K562 (cell line): ENCODE measurements around the gene MED13L. TPM values are rescaled to one million over a fixed set of nuclear protein-coding genes. Genes with fewer than 3 reads are reported as not detected.

Source experiments
- ATAC-seq: fragments of 200-7000 bp; cut with Tn5 transposase; 3 replicates; pipeline ENCODE4 v1.9.1; 2020; ENCODE audit warnings: moderate library complexity
- BruUV-seq: library from RNA; stranded (reverse); fragments of 400-500 nt; replicated peaks from 2 replicates; lab custom pipeline; 2021; lab: Mats Ljungman, UMichigan
- CTCF ChIA-PET: fragments of 300-600 bp; formaldehyde crosslinking; extraction: SDS; loops from one replicate; lab custom pipeline; 2021; ENCODE audit warnings: low intra/inter-chr PET ratio; lab: Yijun Ruan, JAX
- POLR2A ChIA-PET: fragments of 300-600, 350-650 bp; sonication (Branson Sonifier 250); formaldehyde crosslinking; extraction: SDS; loops from one replicate; lab custom pipeline; 2021; ENCODE audit warnings: antibody characterized with exemption, inconsistent platforms; lab: Yijun Ruan, JAX
- DNase-seq, 4 experiments: peaks; one replicate each; pipeline versions ENCODE4 v3.0.0 to v3.0.0-alpha.2; 2011 to 2018; ENCODE audit warnings: low spot score in 3 of 4, mixed read lengths in 3 of 4; ENCODE audit errors: extremely low read depth in 1 of 4
- FAIRE-seq: peaks from 2 replicates; lab custom pipeline; 2011; peaks lifted over from hg19 to GRCh38; lab: Jason Lieb, UNC
- H2AFZ ChIP-seq: 2 replicates; pipeline ENCODE4 v1.6.0; 2011; ENCODE audit warnings: low read depth, low read length, control low read depth, inconsistent platforms
- H3K27ac ChIP-seq: fragments of 200-600 bp; 3 replicates; pipeline ENCODE4 v1.8.0; 2011; ENCODE audit warnings: low read depth, mild to moderate bottlenecking, control low read depth, inconsistent platforms, low read length, moderate library complexity, mixed read lengths; ENCODE audit errors: extremely low read depth
- H3K27me3 ChIP-seq, 2 experiments: fragments of 300-600 bp in 1 of 2; 2 replicates in 1 of 2; 3 replicates in 1 of 2; pipeline versions ENCODE4 v1.6.0 to v1.8.0; 2011; ENCODE audit warnings: inconsistent platforms in 2 of 2, low read length in 2 of 2, mild to moderate bottlenecking in 1 of 2, mixed read lengths in 1 of 2, moderate library complexity in 1 of 2; ENCODE audit not compliant: control insufficient read depth in 2 of 2, insufficient read depth in 2 of 2
- H3K36me3 ChIP-seq: fragments of 300-600 bp; 3 replicates; pipeline ENCODE4 v1.8.0; 2011; ENCODE audit warnings: mild to moderate bottlenecking, low read length, inconsistent platforms; ENCODE audit not compliant: control insufficient read depth, insufficient read depth
- H3K4me1 ChIP-seq, 2 experiments: fragments of 200-600 bp in 1 of 2; replicated peaks in 1 of 2; 2 replicates in 1 of 2; 3 replicates in 1 of 2; pipeline versions ENCODE4 v1.5.1 to v1.8.0; 2011; ENCODE audit warnings: inconsistent platforms in 2 of 2, low read length in 2 of 2, mild to moderate bottlenecking in 1 of 2, mixed read lengths in 1 of 2, moderate library complexity in 1 of 2; ENCODE audit not compliant: control insufficient read depth in 2 of 2, insufficient read depth in 2 of 2
- H3K4me2 ChIP-seq: 2 replicates; pipeline ENCODE4 v1.6.1; 2011; ENCODE audit warnings: low read length, control low read depth, inconsistent platforms, mixed read lengths; ENCODE audit not compliant: insufficient read depth
- H3K4me3 ChIP-seq: fragments of 200-600 bp; sonication (generic), shearing (Covaris generic); 2 replicates; pipeline ENCODE4 v1.5.1; 2016; ENCODE audit warnings: control low read depth, inconsistent platforms
- H3K79me2 ChIP-seq: fragments of 200-600 bp; 3 replicates; pipeline ENCODE4 v1.8.0; 2011; ENCODE audit warnings: low read length, inconsistent platforms; ENCODE audit not compliant: control insufficient read depth, insufficient read depth
- H3K9ac ChIP-seq, 2 experiments: 2 replicates each; pipeline versions ENCODE4 v1.6.0 to v1.6.1; 2011; ENCODE audit warnings: low read depth in 2 of 2, low read length in 2 of 2, control low read depth in 1 of 2, inconsistent platforms in 1 of 2, mild to moderate bottlenecking in 1 of 2, mixed read lengths in 1 of 2; ENCODE audit not compliant: insufficient read depth in 1 of 2
- H3K9me1 ChIP-seq: one replicate; pipeline ENCODE4 v1.6.0; 2011; ENCODE audit warnings: inconsistent platforms, mild to moderate bottlenecking, low read length, moderate library complexity; ENCODE audit not compliant: control insufficient read depth, insufficient read depth
- H3K9me3 ChIP-seq: replicated peaks from 2 replicates; pipeline ENCODE4 v1.5.1; 2011; ENCODE audit warnings: low read depth, low read length, inconsistent platforms; ENCODE audit not compliant: control insufficient read depth, insufficient read depth
- H4K20me1 ChIP-seq: replicated peaks from 2 replicates; pipeline ENCODE4 v1.6.1; 2011; ENCODE audit warnings: low read length, inconsistent platforms, mixed read lengths; ENCODE audit not compliant: control insufficient read depth, insufficient read depth
- BRD4 ChIP-seq: fragments of 200-600 bp; sonication (generic); IDR thresholded peaks from 2 replicates; pipeline ENCODE4 v1.6.1; 2017; ENCODE audit warnings: inconsistent platforms
- HMGN3 ChIP-seq: IDR thresholded peaks from 2 replicates; pipeline ENCODE4 v1.6.1; 2011; ENCODE audit warnings: borderline replicate concordance, low read depth, mild to moderate bottlenecking, mixed read lengths, low read length; ENCODE audit not compliant: insufficient read length; ENCODE audit errors: extremely low read depth
- HNRNPK ChIP-seq: fragments of 200-400 bp; formaldehyde crosslinking; IDR thresholded peaks from one replicate; pipeline ENCODE4 v1.6.1; 2018; ENCODE audit warnings: mild to moderate bottlenecking, low read depth, low read length; ENCODE audit not compliant: poor library complexity, severe bottlenecking
- HSF4 ChIP-seq: fragments of 250-450 bp; sonication (Bioruptor Pico); IDR thresholded peaks from 2 replicates; pipeline ENCODE4 v2.1.2; 2022; ENCODE audit warnings: mild to moderate bottlenecking, moderate library complexity, borderline replicate concordance
- IFI16 ChIP-seq: fragments of 250-450 bp; sonication (Bioruptor Pico); IDR thresholded peaks from 2 replicates; pipeline ENCODE4 v2.1.2; 2022; ENCODE audit warnings: mild to moderate bottlenecking, inconsistent platforms
- KLF10 ChIP-seq: fragments of 250-450 bp; sonication (Bioruptor Pico); IDR thresholded peaks from 2 replicates; pipeline ENCODE4 v1.6.1; 2021; ENCODE audit warnings: matching md5 sums
- MYBL2 ChIP-seq, 2 experiments: fragments of 450-650 bp in 1 of 2; sonication (generic) in 1 of 2; formaldehyde crosslinking in 1 of 2; IDR thresholded peaks; 2 replicates each; pipeline versions ENCODE4 v1.6.1 to v1.8.1; 2017 to 2022; ENCODE audit warnings: borderline replicate concordance in 1 of 2, inconsistent platforms in 1 of 2, low read depth in 1 of 2, mild to moderate bottlenecking in 1 of 2, missing genetic modification reagents in 1 of 2, moderate library complexity in 1 of 2
- SETDB1 ChIP-seq: IDR thresholded peaks from one replicate; pipeline ENCODE4 v1.6.1; 2012; ENCODE audit warnings: low read length, control low read depth, inconsistent platforms
- SOX6 ChIP-seq: fragments of 450-650 bp; IDR thresholded peaks from 2 replicates; pipeline ENCODE4 v1.6.1; 2014; ENCODE audit warnings: mild to moderate bottlenecking
- ZC3H11A ChIP-seq: IDR thresholded peaks from 2 replicates; pipeline ENCODE4 v1.6.1; 2012; ENCODE audit warnings: low read depth, low read length, improper control_type of control experiment
- ZEB2 ChIP-seq: fragments of 450-650 bp; IDR thresholded peaks from 2 replicates; pipeline ENCODE4 v1.6.1; 2016
- ZFP91 ChIP-seq: sonication (generic); formaldehyde crosslinking; IDR thresholded peaks from 2 replicates; pipeline ENCODE4 v1.8.0; 2022; ENCODE audit warnings: mild to moderate bottlenecking, missing genetic modification reagents
- ZNF444 ChIP-seq: fragments of 250-450 bp; sonication (Bioruptor Pico); IDR thresholded peaks from 2 replicates; pipeline ENCODE4 v1.4.0; 2020; ENCODE audit warnings: mild to moderate bottlenecking, moderate library complexity
- ZNF584 ChIP-seq: fragments of 200-800 bp; sonication (Bioruptor generic); IDR thresholded peaks from 2 replicates; pipeline ENCODE4 v1.6.1; 2016; ENCODE audit warnings: low read depth, mild to moderate bottlenecking, missing genetic modification characterization, missing compliant biosample characterization
- ZNF609 ChIP-seq: sonication (generic); formaldehyde crosslinking; IDR thresholded peaks from 2 replicates; pipeline ENCODE4 v1.8.1; 2023; ENCODE audit warnings: missing genetic modification reagents, mild to moderate bottlenecking, borderline replicate concordance
- WGBS: fragments of 100-300 bp; shearing (Covaris generic); methylation state at CpG from one replicate; pipeline ENCODE4 v1.1.6; 2016; ENCODE audit warnings: low coverage, mixed read lengths; ENCODE audit not compliant: insufficient coverage; ENCODE audit errors: missing lambda C conversion rate; 5-methylcytosine and 5-hydroxymethylcytosine counted together
- in situ Hi-C: fragments of 300-500 bp; cut with MboI; formaldehyde crosslinking; loops from 4 replicates; pipeline ENCODE4 v1.15.0; 2018; ENCODE audit warnings: inconsistent platforms, mixed read lengths
- intact Hi-C: fragments of 100-400 bp; cut with micrococcal nuclease; formaldehyde crosslinking; loops from 2 replicates; pipeline ENCODE4 v1.14.2; 2022
- polyA plus RNA-seq, 8 experiments: library from polyadenylated mRNA; depleted of rRNA in 4 of 8; stranded (reverse) in 5 of 8; unstranded in 3 of 8; fragments of >200 nt; fragmentation: Nextera tagmentation in 2 of 8; fragmentation: Illumina TruSeq in 1 of 8; extraction: Ambion mirVana in 2 of 8; extraction: Trizol in 1 of 8; gene quantifications; 2 replicates each; pipeline versions ENCODE4 v1.2.1 to v1.2.3, GENCODE V29; 2011 to 2014; ENCODE audit warnings: inconsistent platforms in 1 of 8, missing spikeins in 1 of 8
- total RNA-seq, 7 experiments: library from RNA; depleted of rRNA in 6 of 7; stranded (reverse); fragments of >200 nt in 6 of 7; fragmentation: Illumina TruSeq in 2 of 7; extraction: Trizol in 2 of 7; gene quantifications; 2 replicates each; pipeline versions ENCODE4 v1.2.1 to v1.2.3, GENCODE V29; 2011 to 2021; ENCODE audit warnings: low replicate concordance in 1 of 7

MED13L gene
- total and polyA plus RNA-seq, 9 of the 15 experiments (the other 6 are each of a cell fraction or from before 2014, with no cell fraction given): 13.4 to 90.3 (median 36.9) TPM

GRCh38 chr12:116259800-116260577 lies 17.5 kb downstream of the MED13L start:
- 30% methylated on average over 9 of the region's 9 CpGs for WGBS
- POLR2A ChIA-PET: interaction anchor here (0.6 kb wide), 2 partner anchors 11 to 65 kb away, joined by 3 to 4 read pairs; no protein-coding TSS in a partner anchor
- DNase-seq (no peak), ATAC-seq (peak; percentile 7; the same call in 2 of the 3 replicates), FAIRE-seq (peak; percentile 67)
- H2AFZ ChIP-seq: no peak overlapping the region
- no peaks in the 10 kb centered on the region for H3K9me1 ChIP-seq
- BruUV-seq: no TSS peak
- H3K4me3 ChIP-seq: no peak overlapping the region
- H3K9me3 ChIP-seq: no peaks in the 10 kb centered on the region
- intact Hi-C loops (no loop called here), in situ Hi-C loops (no loop called here)
- no peaks in the 10 kb centered on the region for H3K27me3 ChIP-seq
- no peak overlapping the region for H3K9ac ChIP-seq
- H3K4me1 ChIP-seq: peaks cover 5 to 29% of the 10 kb centered on the region in 2 experiments; a peak in 3 of 5 replicates
- peaks cover 99% of the 10 kb centered on the region for H3K79me2 ChIP-seq
- H4K20me1 ChIP-seq: peaks cover 42% of the 10 kb centered on the region
- H3K27ac ChIP-seq: no peak overlapping the region
- H3K36me3 ChIP-seq: no peaks in the 10 kb centered on the region
- no peak for TF ChIP-seq HNRNPK
- no peak for TF ChIP-seq ZEB2
- no peak for TF ChIP-seq ZFP91 (CRISPR knock-in tag)
- no peak for TF ChIP-seq HMGN3
- no peak for TF ChIP-seq ZNF584
- no peak for TF ChIP-seq HSF4 (CRISPR knock-in tag)
- no peak for TF ChIP-seq SOX6
- no peak for TF ChIP-seq BRD4
- TF ChIP-seq KLF10 (CRISPR knock-in tag): no peak
- TF ChIP-seq ZNF609 (CRISPR knock-in tag): no peak
- no peak for TF ChIP-seq IFI16 (CRISPR knock-in tag)
- no peak for TF ChIP-seq ZC3H11A
- no peak for TF ChIP-seq MYBL2 (IDR thresholded peaks at IDR 0.05; ENCODE audit: low read depth)
- no peak for TF ChIP-seq MYBL2 (CRISPR knock-in tag; IDR thresholded peaks at IDR 0.05; ENCODE audit: borderline replicate concordance)
- TF ChIP-seq SETDB1: no peak
- no peak for TF ChIP-seq ZNF444 (CRISPR knock-in tag)
- CTCF ChIA-PET: no interaction called here
- no peak overlapping the region for H3K4me2 ChIP-seq
